ENCODE data around the gene OPCML. TPM values are rescaled to one million over a fixed set of nuclear protein-coding genes. Genes with fewer than 3 reads are reported as not detected.

OPCML gene
- total RNA-seq, 1 donor from 2014 or later, result not detected

DNA sequence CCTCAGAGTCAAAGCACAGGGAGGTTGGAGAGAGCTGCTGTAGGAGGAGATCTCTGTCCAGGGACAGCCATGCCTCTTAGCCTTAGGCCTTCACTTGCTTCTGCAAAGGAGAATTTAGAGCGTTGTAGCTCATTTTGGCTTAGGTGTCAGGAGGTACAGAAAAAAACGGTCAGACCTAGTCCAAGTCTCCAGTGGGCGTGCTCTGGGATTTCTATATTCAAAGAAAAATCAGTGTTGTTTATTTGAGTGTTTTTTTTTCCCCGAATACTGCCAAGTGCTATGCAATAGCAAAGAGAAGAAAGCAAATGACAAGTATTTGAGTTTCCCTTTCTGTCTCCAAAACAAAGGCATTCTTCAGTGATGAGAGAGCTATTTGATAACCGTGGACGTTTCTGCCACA lies 22.7 kb upstream of the OPCML start:
- TF ChIP-seq, protein P1, sequence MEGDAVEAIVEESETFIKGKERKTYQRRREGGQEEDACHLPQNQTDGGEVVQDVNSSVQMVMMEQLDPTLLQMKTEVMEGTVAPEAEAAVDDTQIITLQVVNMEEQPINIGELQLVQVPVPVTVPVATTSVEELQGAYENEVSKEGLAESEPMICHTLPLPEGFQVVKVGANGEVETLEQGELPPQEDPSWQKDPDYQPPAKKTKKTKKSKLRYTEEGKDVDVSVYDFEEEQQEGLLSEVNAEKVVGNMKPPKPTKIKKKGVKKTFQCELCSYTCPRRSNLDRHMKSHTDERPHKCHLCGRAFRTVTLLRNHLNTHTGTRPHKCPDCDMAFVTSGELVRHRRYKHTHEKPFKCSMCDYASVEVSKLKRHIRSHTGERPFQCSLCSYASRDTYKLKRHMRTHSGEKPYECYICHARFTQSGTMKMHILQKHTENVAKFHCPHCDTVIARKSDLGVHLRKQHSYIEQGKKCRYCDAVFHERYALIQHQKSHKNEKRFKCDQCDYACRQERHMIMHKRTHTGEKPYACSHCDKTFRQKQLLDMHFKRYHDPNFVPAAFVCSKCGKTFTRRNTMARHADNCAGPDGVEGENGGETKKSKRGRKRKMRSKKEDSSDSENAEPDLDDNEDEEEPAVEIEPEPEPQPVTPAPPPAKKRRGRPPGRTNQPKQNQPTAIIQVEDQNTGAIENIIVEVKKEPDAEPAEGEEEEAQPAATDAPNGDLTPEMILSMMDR (IDR thresholded peaks at IDR 0.05), result no peak
- TF ChIP-seq POLR2A (IDR thresholded peaks at IDR 0.05) (no peak), POLR2AphosphoS5 (IDR thresholded peaks at IDR 0.05; ENCODE audit: insufficient read depth in 1 of 2, low read depth in 1 of 2) (no peak)
- Histone ChIP-seq H3K36me3 (no peaks in the 10 kb centered on the region), H3K9me3 (no peaks in the 10 kb centered on the region), H3K27me3 (no peaks in the 10 kb centered on the region), H3K4me1 (no peaks in the 10 kb centered on the region), H3K27ac (no peak overlapping the region), H3K4me3 (no peak overlapping the region)
- intact Hi-C loops (cut with DNase I), result no loop called here
- no peak for DNase-seq (ENCODE audit: extremely low spot score in 2 of 2)

DNA sequence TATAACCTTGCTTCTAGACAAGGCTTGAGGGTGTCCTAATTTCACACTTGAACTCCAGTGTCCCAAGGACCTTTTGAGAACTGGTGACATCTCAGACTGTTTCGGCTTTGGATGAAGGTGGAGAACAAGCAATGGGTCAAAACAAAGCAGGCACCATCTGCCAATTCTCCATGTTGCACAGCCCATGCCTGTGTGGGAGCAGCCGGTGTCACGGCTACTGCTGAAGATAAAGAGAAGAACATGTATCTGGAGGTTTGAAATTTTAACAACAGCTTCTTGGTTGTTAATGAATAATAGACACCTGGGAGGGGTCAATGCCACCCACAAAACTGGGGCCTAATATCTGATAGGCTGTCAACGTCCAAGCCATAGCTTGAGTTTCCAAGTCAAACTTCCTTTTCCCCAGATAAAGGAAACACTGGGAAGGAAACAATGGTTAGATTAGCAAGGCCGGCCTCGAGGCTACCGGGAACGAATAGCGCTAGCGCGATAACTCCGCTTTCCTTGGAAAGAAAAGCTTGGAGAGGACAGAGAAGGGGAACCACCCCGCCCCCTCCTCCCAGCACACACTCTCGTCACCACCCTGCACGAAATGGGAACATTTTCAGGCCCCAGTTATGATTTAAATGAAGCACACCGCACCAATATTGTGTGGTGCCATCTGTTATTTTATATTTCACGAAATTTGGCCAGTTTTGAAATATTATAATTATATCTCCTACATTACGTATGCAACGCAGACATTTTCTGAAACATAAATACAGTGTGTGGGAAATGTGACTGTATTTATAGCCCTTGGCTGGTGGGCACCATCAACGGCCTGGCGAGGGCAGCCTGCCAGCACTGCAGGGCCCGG lies 21.8 kb upstream of the OPCML start:
- Histone ChIP-seq H3K4me3 (no peak overlapping the region), H3K9me3 (no peaks in the 10 kb centered on the region), H3K27me3 (no peaks in the 10 kb centered on the region), H3K4me1 (no peaks in the 10 kb centered on the region), H3K36me3 (no peaks in the 10 kb centered on the region), H3K27ac (no peak overlapping the region)
- TF ChIP-seq POLR2A (IDR thresholded peaks at IDR 0.05), result no peak
- TF ChIP-seq, protein P1 (IDR thresholded peaks at IDR 0.05), result no peak
- no peak for TF ChIP-seq POLR2AphosphoS5 (IDR thresholded peaks at IDR 0.05; ENCODE audit: insufficient read depth in 1 of 2, low read depth in 1 of 2)
- intact Hi-C loops (cut with DNase I), result no loop called here
- no peak for DNase-seq (ENCODE audit: extremely low spot score in 2 of 2)

DNA sequence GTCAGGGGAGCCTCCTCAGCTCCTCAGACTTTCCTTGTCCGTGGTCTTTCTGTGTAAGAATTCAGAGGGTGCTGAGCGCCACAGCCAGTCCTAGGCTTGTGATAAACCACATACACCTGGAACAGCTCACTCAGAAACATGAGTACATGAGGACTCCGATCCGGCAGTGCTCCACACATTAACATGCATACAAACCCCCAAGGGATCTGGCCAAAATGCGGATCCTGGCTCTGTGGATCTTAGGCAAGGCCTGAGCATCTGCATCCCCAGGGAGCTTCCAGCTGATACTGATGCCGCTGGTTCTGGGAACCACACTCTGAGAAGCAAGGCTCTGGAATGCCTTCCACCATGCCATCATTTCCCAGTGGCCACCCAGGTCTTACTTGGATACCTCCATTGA lies 20.6 kb upstream of the OPCML start:
- no peak overlapping the region for H3K27ac ChIP-seq
- H3K9me3 ChIP-seq, result no peaks in the 10 kb centered on the region
- H3K27me3 ChIP-seq, result no peaks in the 10 kb centered on the region
- H3K4me1 ChIP-seq, result no peaks in the 10 kb centered on the region
- TF ChIP-seq, protein P1 (IDR thresholded peaks at IDR 0.05), result no peak
- TF ChIP-seq POLR2AphosphoS5 (IDR thresholded peaks at IDR 0.05; ENCODE audit: insufficient read depth in 1 of 2, low read depth in 1 of 2) (no peak), POLR2A (IDR thresholded peaks at IDR 0.05) (no peak)
- no peaks in the 10 kb centered on the region for H3K36me3 ChIP-seq
- intact Hi-C loops (cut with DNase I), result no loop called here
- no peak overlapping the region for H3K4me3 ChIP-seq
- DNase-seq (ENCODE audit: extremely low spot score in 2 of 2), result no peak

DNA sequence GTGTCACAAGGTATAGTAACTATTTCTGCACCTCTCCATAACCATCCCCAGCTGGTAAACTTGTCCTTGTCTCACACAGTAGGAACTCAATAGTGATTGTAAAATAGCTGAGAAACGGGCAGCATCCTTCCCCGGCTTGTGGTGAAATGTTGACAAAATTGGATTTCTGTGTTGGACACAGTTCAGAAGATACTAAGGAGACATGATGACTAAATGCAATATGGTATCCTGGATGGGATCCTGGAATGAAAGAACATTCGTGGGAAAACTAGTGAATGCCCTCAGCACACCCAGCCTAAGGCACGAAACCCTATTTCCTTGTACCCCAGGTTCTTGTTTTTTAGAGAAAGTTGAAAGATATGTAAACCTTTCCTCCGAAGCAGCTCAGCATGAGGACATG lies 18.8 kb upstream of the OPCML start:
- no peaks in the 10 kb centered on the region for H3K36me3 ChIP-seq
- TF ChIP-seq POLR2AphosphoS5 (IDR thresholded peaks at IDR 0.05; ENCODE audit: insufficient read depth in 1 of 2, low read depth in 1 of 2) (no peak), POLR2A (IDR thresholded peaks at IDR 0.05) (no peak)
- TF ChIP-seq, protein P1 (IDR thresholded peaks at IDR 0.05), result no peak
- intact Hi-C loops (cut with DNase I), result no loop called here
- H3K27me3 ChIP-seq, result no peaks in the 10 kb centered on the region
- H3K4me1 ChIP-seq, result no peaks in the 10 kb centered on the region
- H3K4me3 ChIP-seq, result no peak overlapping the region
- DNase-seq (ENCODE audit: extremely low spot score in 2 of 2), result no peak
- no peaks in the 10 kb centered on the region for H3K9me3 ChIP-seq
- H3K27ac ChIP-seq, result no peak overlapping the region

DNA sequence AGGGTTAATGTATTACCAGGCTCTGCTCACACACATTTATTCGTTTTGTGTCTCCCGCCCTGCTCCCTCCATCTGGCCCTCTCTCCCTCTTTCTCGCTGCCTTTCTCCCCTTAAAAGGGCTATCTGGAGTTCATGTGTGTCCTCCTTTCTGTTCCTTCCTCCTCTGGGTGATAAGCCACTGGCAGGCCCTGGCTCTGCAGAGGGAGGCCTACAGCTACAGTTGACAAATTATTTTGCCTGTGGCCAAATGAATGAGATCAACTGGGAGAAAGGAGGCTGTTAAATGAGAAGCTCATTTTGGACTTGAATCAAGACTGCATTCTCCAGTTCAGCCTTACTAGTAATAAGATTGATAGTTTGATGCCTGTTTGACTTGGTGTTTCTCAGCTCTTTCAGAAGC lies 17.5 kb upstream of the OPCML start:
- intact Hi-C loops (cut with DNase I), result no loop called here
- no peaks in the 10 kb centered on the region for H3K36me3 ChIP-seq
- TF ChIP-seq POLR2AphosphoS5 (IDR thresholded peaks at IDR 0.05; ENCODE audit: insufficient read depth in 1 of 2, low read depth in 1 of 2), result no peak
- TF ChIP-seq, protein P1 (IDR thresholded peaks at IDR 0.05), result no peak
- no peak for TF ChIP-seq POLR2A (IDR thresholded peaks at IDR 0.05)
- H3K4me1 ChIP-seq, result no peaks in the 10 kb centered on the region
- no peaks in the 10 kb centered on the region for H3K27me3 ChIP-seq
- H3K9me3 ChIP-seq, result no peaks in the 10 kb centered on the region
- H3K27ac ChIP-seq, result no peak overlapping the region
- H3K4me3 ChIP-seq, result no peak overlapping the region
- no peak for DNase-seq (ENCODE audit: extremely low spot score in 2 of 2)

Measured in vagina (tissue), 2 donors.